Aorta (tissue), 5 donors: ENCODE data around the gene TUBA4A. TPM values are rescaled to one million over a fixed set of nuclear protein-coding genes. Genes with fewer than 3 reads are reported as not detected.

ENCODE experiments used
- ATAC-seq: fragments of 200-7000 bp; cut with Tn5 transposase; one replicate; pipeline ENCODE4 v1.9.1; 2022; ENCODE audit warnings: moderate library complexity; ENCODE audit not compliant: low FRiP score
- DNase-seq, 2 donors: peaks; one replicate each; pipeline ENCODE4 v3.0.0-alpha.2; 2020
- H3K27ac ChIP-seq, 2 donors: one replicate each; pipeline ENCODE4 v1.5.1; 2013; ENCODE audit warnings: low read length in 2 of 2, mild to moderate bottlenecking in 2 of 2, moderate library complexity in 2 of 2, control low read depth in 1 of 2, inconsistent platforms in 1 of 2, low read depth in 1 of 2
- H3K27me3 ChIP-seq, 2 donors: one replicate each; pipeline ENCODE4 v1.6.1; 2013; ENCODE audit warnings: control low read depth in 1 of 2, low read length in 1 of 2, mild to moderate bottlenecking in 1 of 2, moderate library complexity in 1 of 2; ENCODE audit not compliant: insufficient read depth in 2 of 2, control insufficient read depth in 1 of 2
- H3K36me3 ChIP-seq, 2 donors: one replicate each; pipeline ENCODE4 v1.6.1; 2013; ENCODE audit warnings: control low read depth in 1 of 2, low read length in 1 of 2, mild to moderate bottlenecking in 1 of 2; ENCODE audit not compliant: insufficient read depth in 2 of 2, control insufficient read depth in 1 of 2
- H3K4me1 ChIP-seq, 2 donors: one replicate each; pipeline ENCODE4 v1.6.1; 2013; ENCODE audit warnings: low read length in 2 of 2, control low read depth in 1 of 2, mild to moderate bottlenecking in 1 of 2, moderate library complexity in 1 of 2; ENCODE audit not compliant: insufficient read depth in 2 of 2, control insufficient read depth in 1 of 2
- H3K4me3 ChIP-seq, 2 donors: one replicate each; pipeline ENCODE4 v1.5.1; 2013; ENCODE audit warnings: low read length in 2 of 2, control low read depth in 1 of 2, mild to moderate bottlenecking in 1 of 2
- H3K9me3 ChIP-seq: one replicate; pipeline ENCODE4 v1.6.1; 2013; ENCODE audit warnings: mild to moderate bottlenecking, low read length; ENCODE audit not compliant: control insufficient read depth
- WGBS, 2 donors: extraction: QIAGEN DNeasy Blood & Tissue Kit; methylation state at CpG; one replicate each; pipeline ENCODE4 v1.1.7; 2013; 5-methylcytosine and 5-hydroxymethylcytosine counted together
- intact Hi-C, 2 donors: fragments of 100-400 bp; cut with DNase I; formaldehyde crosslinking; loops; one replicate each; pipeline versions ENCODE4 v1.14.2 to v1.15.0; 2022
- polyA plus RNA-seq, 2 donors: library from polyadenylated mRNA; stranded (reverse); fragments of 200-250 nt; gene quantifications; one replicate each; pipeline ENCODE4 v1.2.3, GENCODE V29; 2013
- total RNA-seq, 2 donors: library from RNA; stranded (reverse); fragmentation: NEBNext Ultra II Directional; extraction: Animal tissue kit (Norgen Biotek cat#: 25700); gene quantifications; one replicate each; pipeline ENCODE4 v1.2.1, GENCODE V29; 2021
- donor health status: healthy with polysubstance abuse.
- donor health status: Bipolar disorder and iron deficiency.
- donor health status: DM: no; HTN: no; CAD: no.
- donor health status: DM: no; HTN: no; CAD: no.
- donor health status: DM: yes; HTN: yes; CAD: no.

TUBA4A gene
- total and polyA plus RNA-seq, 4 donors, result 20.3 to 59.2 (median 46.3) TPM

- no peak for ATAC-seq
- H3K36me3 ChIP-seq, result peaks cover 0 to 8% of the 10 kb centered on the region in 2 donors
- H3K9me3 ChIP-seq, result no peaks in the 10 kb centered on the region
- no peak for DNase-seq
- no peaks in the 10 kb centered on the region for H3K27me3 ChIP-seq
- H3K4me3 ChIP-seq, result no peak overlapping the region
- WGBS, 2 donors, result 88 to 89% methylated on average over 17 of the region's 17 CpGs
- H3K27ac ChIP-seq, result no peak overlapping the region
- intact Hi-C loops, result no loop called here
- peaks cover 0 to 2% of the 10 kb centered on the region in 2 donors for H3K4me1 ChIP-seq
These were observed 29.3 kb upstream of the TUBA4A start for GRCh38 chr2:219282943-219283581.

GRCh38 chr2:219282375-219282774 is 28.7 kb upstream of the TUBA4A start:
- Histone ChIP-seq H3K4me3 (no peak overlapping the region), H3K36me3 (peaks cover 0 to 8% of the 10 kb centered on the region in 2 donors), H3K4me1 (peaks cover 0 to 4% of the 10 kb centered on the region in 2 donors), H3K9me3 (no peaks in the 10 kb centered on the region), H3K27ac (no peak overlapping the region), H3K27me3 (no peaks in the 10 kb centered on the region)
- WGBS, 2 donors, result 88 to 89% methylated on average over 5 of the region's 5 CpGs
- ATAC-seq, result no peak
- no peak for DNase-seq
- intact Hi-C loops, result no loop called here

GRCh38 chr2:219281588-219281987 is 27.9 kb upstream of the TUBA4A start:
- H3K27me3 ChIP-seq, result no peaks in the 10 kb centered on the region
- intact Hi-C loops, result no loop called here
- WGBS, 2 donors, result 82 to 83% methylated on average over 8 of the region's 8 CpGs
- no peaks in the 10 kb centered on the region for H3K9me3 ChIP-seq
- peaks cover 0 to 4% of the 10 kb centered on the region in 2 donors for H3K4me1 ChIP-seq
- H3K27ac ChIP-seq, result no peak overlapping the region
- H3K4me3 ChIP-seq, result no peak overlapping the region
- no peak for ATAC-seq
- DNase-seq, result no peak
- peaks cover 0 to 8% of the 10 kb centered on the region in 2 donors for H3K36me3 ChIP-seq

- DNase-seq (peak in 1 of 2 donors; percentile 25), ATAC-seq (no peak)
- Histone ChIP-seq H3K27ac (no peak overlapping the region), H3K27me3 (no peaks in the 10 kb centered on the region), H3K4me1 (peaks cover 0 to 4% of the 10 kb centered on the region in 2 donors), H3K9me3 (no peaks in the 10 kb centered on the region), H3K36me3 (peaks cover 0 to 8% of the 10 kb centered on the region in 2 donors), H3K4me3 (no peak overlapping the region)
- intact Hi-C loops, result no loop called here
- 87 to 89% methylated on average over 4 of the region's 4 CpGs for WGBS, 2 donors
These were observed 26.9 kb upstream of the TUBA4A start for GRCh38 chr2:219280651-219281050.

GRCh38 chr2:219279916-219280516 is 26.3 kb upstream of the TUBA4A start:
- Histone ChIP-seq H3K27ac (peak overlapping the region in 1 of 2 donors; percentile 46), H3K4me1 (peaks cover 0 to 4% of the 10 kb centered on the region in 2 donors), H3K36me3 (peaks cover 0 to 6% of the 10 kb centered on the region in 2 donors), H3K27me3 (no peaks in the 10 kb centered on the region), H3K9me3 (no peaks in the 10 kb centered on the region), H3K4me3 (peak overlapping the region; percentile 45 to 46)
- DNase-seq (peak in 1 of 2 donors; percentile 68), ATAC-seq (no peak)
- 29 to 30% methylated on average over 12 of the region's 12 CpGs for WGBS, 2 donors
- intact Hi-C loops, result loop anchor here (1.0 to 2.0 kb wide), 3 partner anchors 9 to 51 kb away; partner anchors contain the start of genes ANKZF1 (in 1 of the 2), ATG9A (in 1 of the 2), TUBA4A (in 1 of the 2) and TUBA4B (in 1 of the 2)

- intact Hi-C loops, result loop anchor here (1.0 to 2.0 kb wide), 3 partner anchors 10 to 50 kb away; partner anchors contain the start of genes ANKZF1 (in 1 of the 2), ATG9A (in 1 of the 2), TUBA4A (in 1 of the 2) and TUBA4B (in 1 of the 2)
- H3K27me3 ChIP-seq, result no peaks in the 10 kb centered on the region
- H3K4me1 ChIP-seq, result peaks cover 0 to 4% of the 10 kb centered on the region in 2 donors
- H3K27ac ChIP-seq, result peak within 1 kb of the TSS; percentile 53 to 76
- 0 to 1% methylated on average over 48 to 65 of the region's 65 CpGs for WGBS, 2 donors
- peak; percentile 100 for DNase-seq
- peak within 1 kb of the TSS; percentile 45 to 46 for H3K4me3 ChIP-seq
- peak; percentile 97 for ATAC-seq
- peaks cover 0 to 3% of the 10 kb centered on the region in 2 donors for H3K36me3 ChIP-seq
- no peaks in the 10 kb centered on the region for H3K9me3 ChIP-seq
These were observed 25.6 kb upstream of the TUBA4A start, which contains the start of gene DNAJB2 for GRCh38 chr2:219279151-219279915. Gene DNAJB2 (plus strand): TSS chr2:219279366. CDS start chr2:219279834, 468 bp downstream.

- H3K4me1 ChIP-seq, result peaks cover 0 to 4% of the 10 kb centered on the region in 2 donors
- ATAC-seq (no peak), DNase-seq (no peak)
- H3K27ac ChIP-seq, result peak overlapping the region; percentile 53 to 76
- H3K9me3 ChIP-seq, result no peaks in the 10 kb centered on the region
- intact Hi-C loops, result loop anchor here (1.0 to 2.0 kb wide), 4 partner anchors 11 to 49 kb away; partner anchors contain the start of genes ANKZF1 (in 1 of the 2), ATG9A (in 1 of the 2), TUBA4A (in 1 of the 2) and TUBA4B (in 1 of the 2)
- peaks cover 0 to 3% of the 10 kb centered on the region in 2 donors for H3K36me3 ChIP-seq
- H3K27me3 ChIP-seq, result no peaks in the 10 kb centered on the region
- WGBS, 2 donors, result 14% methylated on average over 9 of the region's 9 CpGs
- H3K4me3 ChIP-seq, result peak overlapping the region in 1 of 2 donors; percentile 22
These were observed 25.0 kb upstream of the TUBA4A start for GRCh38 chr2:219278655-219279150.
